ENCODE results near the gene KRTAP9-3. TPM values are rescaled to one million over a fixed set of nuclear protein-coding genes. Genes with fewer than 3 reads are reported as not detected.
"Not testable (repeated sequence)": the region's sequence is repeated elsewhere in the genome, so short reads cannot be mapped to it uniquely, and the experiment has no call there.

The KRTAP9-3 gene
- polyA plus RNA-seq, 1 donor (not counting 4 experiments of a cell fraction or from before 2014, with no cell fraction given), result not detected

DNA sequence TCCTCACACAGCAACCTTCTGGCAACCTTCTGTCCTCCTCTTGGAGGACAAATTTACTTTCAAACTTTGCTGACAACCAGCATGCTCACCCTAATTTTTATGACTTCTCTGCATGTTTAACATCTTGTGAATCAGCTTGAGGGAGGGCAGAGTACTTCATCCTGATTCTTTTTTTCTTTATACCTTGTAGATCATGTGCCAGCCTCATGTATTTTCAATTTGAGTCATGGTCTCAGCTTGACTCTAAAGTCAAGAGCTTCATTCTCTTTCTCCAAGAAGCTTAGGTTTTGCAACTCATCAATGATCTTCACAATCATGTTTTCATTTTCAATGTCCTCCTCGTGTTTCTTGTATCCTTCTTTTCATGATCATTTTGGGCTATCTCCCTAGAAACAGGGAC lies 39.6 kb downstream of the KRTAP9-3 start:
- Histone ChIP-seq H3K27ac (ENCODE audit: control insufficient read depth, insufficient read depth, low read length) (no peak overlapping the region), H3K9ac (ENCODE audit: control insufficient read depth, extremely low read depth, insufficient read depth, low read length) (no peak overlapping the region), H3K9me3 (ENCODE audit: control insufficient read depth, low read depth, low read length) (no peaks in the 10 kb centered on the region), H4K20me1 (ENCODE audit: control insufficient read depth, extremely low read depth, insufficient read depth, low read length) (no peaks in the 10 kb centered on the region), H3K4me1 (ENCODE audit: control insufficient read depth, extremely low read depth, insufficient read depth, low read length) (no peaks in the 10 kb centered on the region), H3K4me3 (ENCODE audit: control insufficient read depth in 2 of 3, extremely low read depth in 1 of 3, insufficient read depth in 2 of 3, low read depth in 1 of 3, low read length in 3 of 3) (no peak overlapping the region), H3K79me2 (ENCODE audit: control insufficient read depth, insufficient read depth, low read length) (no peaks in the 10 kb centered on the region), H3K9me1 (ENCODE audit: control insufficient read depth, extremely low read depth, insufficient read depth, low read length) (no peaks in the 10 kb centered on the region), H3K4me2 (ENCODE audit: control insufficient read depth, extremely low read depth, insufficient read depth, low read depth, low read length) (no peak overlapping the region), H3K36me3 (ENCODE audit: control insufficient read depth in 2 of 2, extremely low read depth in 1 of 2, insufficient read depth in 2 of 2, low read length in 2 of 2) (no peaks in the 10 kb centered on the region), H3K27me3 (ENCODE audit: control insufficient read depth, extremely low read depth, insufficient read depth, low read length) (no peaks in the 10 kb centered on the region), H2AFZ (ENCODE audit: control insufficient read depth, low read length) (no peak overlapping the region)
- FAIRE-seq (no peak), DNase-seq (ENCODE audit: low read depth, low spot score) (no peak)
- no peak for TF ChIP-seq EZH2 (IDR thresholded peaks at IDR 0.05; ENCODE audit: low read length)
- TF ChIP-seq, protein P1, sequence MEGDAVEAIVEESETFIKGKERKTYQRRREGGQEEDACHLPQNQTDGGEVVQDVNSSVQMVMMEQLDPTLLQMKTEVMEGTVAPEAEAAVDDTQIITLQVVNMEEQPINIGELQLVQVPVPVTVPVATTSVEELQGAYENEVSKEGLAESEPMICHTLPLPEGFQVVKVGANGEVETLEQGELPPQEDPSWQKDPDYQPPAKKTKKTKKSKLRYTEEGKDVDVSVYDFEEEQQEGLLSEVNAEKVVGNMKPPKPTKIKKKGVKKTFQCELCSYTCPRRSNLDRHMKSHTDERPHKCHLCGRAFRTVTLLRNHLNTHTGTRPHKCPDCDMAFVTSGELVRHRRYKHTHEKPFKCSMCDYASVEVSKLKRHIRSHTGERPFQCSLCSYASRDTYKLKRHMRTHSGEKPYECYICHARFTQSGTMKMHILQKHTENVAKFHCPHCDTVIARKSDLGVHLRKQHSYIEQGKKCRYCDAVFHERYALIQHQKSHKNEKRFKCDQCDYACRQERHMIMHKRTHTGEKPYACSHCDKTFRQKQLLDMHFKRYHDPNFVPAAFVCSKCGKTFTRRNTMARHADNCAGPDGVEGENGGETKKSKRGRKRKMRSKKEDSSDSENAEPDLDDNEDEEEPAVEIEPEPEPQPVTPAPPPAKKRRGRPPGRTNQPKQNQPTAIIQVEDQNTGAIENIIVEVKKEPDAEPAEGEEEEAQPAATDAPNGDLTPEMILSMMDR (optimal IDR thresholded peaks at IDR 0.05 in 1 of 3, IDR thresholded peaks at IDR 0.05 in 1 of 3, conservative IDR thresholded peaks at IDR 0.05 in 1 of 3; ENCODE audit: extremely low read depth in 1 of 3, insufficient read depth in 2 of 3, low read length in 3 of 3), result no peak
- dilution Hi-C loops (cut with MboI; ENCODE audit: extremely low pct_ligation_motif_present, low sequenced_read_pairs), result no loop called here

DNA sequence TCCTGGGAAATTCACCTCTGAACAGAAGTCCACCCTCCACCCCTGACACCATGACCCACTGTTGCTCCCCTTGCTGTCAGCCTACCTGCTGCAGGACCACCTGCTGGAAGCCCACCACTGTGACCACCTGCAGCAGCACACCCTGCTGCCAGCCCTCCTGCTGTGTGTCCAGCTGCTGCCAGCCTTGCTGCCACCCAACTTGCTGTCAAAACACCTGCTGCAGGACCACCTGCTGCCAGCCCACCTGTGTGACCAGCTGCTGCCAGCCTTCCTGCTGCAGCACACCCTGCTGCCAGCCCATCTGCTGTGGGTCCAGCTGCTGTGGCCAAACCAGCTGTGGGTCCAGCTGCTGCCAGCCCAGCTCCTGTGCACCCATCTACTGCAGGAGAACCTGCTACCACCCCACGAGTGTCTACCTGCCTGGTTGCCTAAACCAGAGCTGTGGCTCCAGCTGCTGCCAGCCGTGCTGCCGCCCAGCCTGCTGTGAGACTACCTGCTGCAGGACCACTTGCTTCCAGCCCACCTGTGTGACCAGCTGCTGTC lies 43.5 kb downstream of the KRTAP9-3 start, which contains the start of gene KRTAP9-7:
Gene KRTAP9-7 (plus strand): TSS at position 51 of the 543 bp plus-strand sequence. CDS start 0 bp downstream, at position 51.
- H3K4me2 ChIP-seq (ENCODE audit: control insufficient read depth, extremely low read depth, insufficient read depth, low read depth, low read length); H3K27me3 ChIP-seq (ENCODE audit: control insufficient read depth, extremely low read depth, insufficient read depth, low read length); H3K36me3 ChIP-seq (ENCODE audit: control insufficient read depth in 2 of 2, extremely low read depth in 1 of 2, insufficient read depth in 2 of 2, low read length in 2 of 2); H3K79me2 ChIP-seq (ENCODE audit: control insufficient read depth, insufficient read depth, low read length); dilution Hi-C loops (cut with MboI; ENCODE audit: extremely low pct_ligation_motif_present, low sequenced_read_pairs); H3K9me1 ChIP-seq (ENCODE audit: control insufficient read depth, extremely low read depth, insufficient read depth, low read length); H3K4me3 ChIP-seq (ENCODE audit: control insufficient read depth in 2 of 3, extremely low read depth in 1 of 3, insufficient read depth in 2 of 3, low read depth in 1 of 3, low read length in 3 of 3); H3K4me1 ChIP-seq (ENCODE audit: control insufficient read depth, extremely low read depth, insufficient read depth, low read length); H2AFZ ChIP-seq (ENCODE audit: control insufficient read depth, low read length); H3K27ac ChIP-seq (ENCODE audit: control insufficient read depth, insufficient read depth, low read length); FAIRE-seq; H3K9ac ChIP-seq (ENCODE audit: control insufficient read depth, extremely low read depth, insufficient read depth, low read length); H4K20me1 ChIP-seq (ENCODE audit: control insufficient read depth, extremely low read depth, insufficient read depth, low read length); DNase-seq (ENCODE audit: low read depth, low spot score); H3K9me3 ChIP-seq (ENCODE audit: control insufficient read depth, low read depth, low read length): not testable (repeated sequence)
